GM12801 (cell line): ENCODE measurements around the gene ARHGEF39.

ENCODE experiments used
- CTCF ChIP-seq: IDR thresholded peaks from one replicate; pipeline ENCODE4 v1.5.1; 2011; ENCODE audit warnings: control low read depth; ENCODE audit not compliant: insufficient read length; ENCODE audit errors: extremely low read depth

Gene ARHGEF39

GRCh38 chr9:35700031-35700430 is 35.0 kb upstream of the ARHGEF39 start:
- no peak for TF ChIP-seq CTCF

GRCh38 chr9:35698231-35698630 is 33.2 kb upstream of the ARHGEF39 start:
- no peak for TF ChIP-seq CTCF

- no peak for TF ChIP-seq CTCF
These were observed 32.5 kb upstream of the ARHGEF39 start for GRCh38 chr9:35697486-35697885.

- peak; percentile 66 for TF ChIP-seq CTCF
These were observed 31.7 kb upstream of the ARHGEF39 start for GRCh38 chr9:35696520-35697215.

GRCh38 chr9:35695943-35696401 is 31.0 kb upstream of the ARHGEF39 start:
- TF ChIP-seq CTCF, result no peak

GRCh38 chr9:35691757-35692301 is 26.8 kb upstream of the ARHGEF39 start:
- TF ChIP-seq CTCF, result no peak

- no peak for TF ChIP-seq CTCF
These were observed 26.3 kb upstream of the ARHGEF39 start for GRCh38 chr9:35691334-35691650.
